Loucy (cell line): ENCODE measurements around the gene ARHGEF33.

Source experiments
- CTCF ChIP-seq: fragments of 200-600 bp; sonication (generic); conservative IDR thresholded peaks from 2 replicates; pipeline ENCODE4 v1.5.1; 2014; ENCODE audit warnings: mild to moderate bottlenecking, antibody characterized with exemption, low read length
- EZH2phosphoT487 ChIP-seq: fragments of 200-600 bp; IDR thresholded peaks from 2 replicates; pipeline ENCODE4 v1.6.1; 2018; ENCODE audit warnings: antibody characterized with exemption, mild to moderate bottlenecking, moderate library complexity, borderline replicate concordance

- no peak for TF ChIP-seq CTCF
- no peak for TF ChIP-seq EZH2phosphoT487
Observed at GRCh38 chr2:38933653-38934052, 44.0 kb downstream of the ARHGEF33 start.
